ENCODE results near the gene TMEM132D. TPM values are rescaled to one million over a fixed set of nuclear protein-coding genes. Genes with fewer than 3 reads are reported as not detected.

TMEM132D gene
- total RNA-seq, 1 donor from 2014 or later = not detected

DNA sequence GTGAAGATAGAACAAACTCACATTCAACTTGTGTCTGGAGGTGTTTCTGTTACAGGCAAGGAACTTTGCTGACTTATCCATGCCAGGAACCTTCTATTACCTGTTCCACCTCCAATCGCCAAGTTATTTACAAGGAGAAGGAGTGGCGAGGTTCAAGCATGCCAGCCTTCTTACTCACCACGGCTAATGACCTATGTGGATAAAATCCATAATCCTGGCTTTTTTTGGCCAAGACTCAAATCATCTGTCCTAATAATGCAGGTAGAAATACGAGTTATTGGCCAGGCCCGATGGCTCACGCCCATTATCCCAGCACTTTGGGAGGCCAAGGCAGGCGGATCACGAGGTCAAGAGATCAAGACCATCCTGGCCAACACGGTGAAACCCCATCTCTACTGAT lies 241.6 kb downstream of the TMEM132D start:
- DNase-seq (ENCODE audit: low read depth) (no peak), FAIRE-seq (no peak)
- Histone ChIP-seq H3K4me3 (ENCODE audit: insufficient read depth, low read depth, low read length) (no peak overlapping the region), H4K20me1 (ENCODE audit: insufficient read depth, low read length) (no peaks in the 10 kb centered on the region), H2AFZ (ENCODE audit: low read depth, low read length) (no peak overlapping the region), H3K9ac (ENCODE audit: low read length) (no peak overlapping the region), H3K27ac (ENCODE audit: low read depth, low read length) (no peak overlapping the region), H3K9me3 (ENCODE audit: insufficient read depth, low read depth, low read length) (no peaks in the 10 kb centered on the region), H3K4me2 (ENCODE audit: low read length) (no peak overlapping the region), H3K79me2 (ENCODE audit: insufficient read depth, low read length) (no peaks in the 10 kb centered on the region), H3K27me3 (ENCODE audit: insufficient read depth, low read length) (no peaks in the 10 kb centered on the region), H3K36me3 (ENCODE audit: insufficient read depth, low read length) (no peaks in the 10 kb centered on the region), H3K4me1 (ENCODE audit: insufficient read depth, low read length) (peaks cover 5% of the 10 kb centered on the region)
- Mint-ChIP-seq H3K27ac (ENCODE audit: unreplicated experiment) (no peak overlapping the region), H3K4me3 (ENCODE audit: unreplicated experiment) (no peak overlapping the region), H3K27me3 (ENCODE audit: low read depth, unreplicated experiment) (no peaks in the 10 kb centered on the region), H3K36me3 (ENCODE audit: low read depth, unreplicated experiment) (no peaks in the 10 kb centered on the region), H3K9me3 (ENCODE audit: unreplicated experiment) (peaks cover 14% of the 10 kb centered on the region), H3K4me1 (ENCODE audit: low read depth, unreplicated experiment) (no peaks in the 10 kb centered on the region)
- TF ChIP-seq EZH2 (IDR thresholded peaks at IDR 0.05; ENCODE audit: insufficient read depth, low read length) = no peak
- TF ChIP-seq, protein P1, sequence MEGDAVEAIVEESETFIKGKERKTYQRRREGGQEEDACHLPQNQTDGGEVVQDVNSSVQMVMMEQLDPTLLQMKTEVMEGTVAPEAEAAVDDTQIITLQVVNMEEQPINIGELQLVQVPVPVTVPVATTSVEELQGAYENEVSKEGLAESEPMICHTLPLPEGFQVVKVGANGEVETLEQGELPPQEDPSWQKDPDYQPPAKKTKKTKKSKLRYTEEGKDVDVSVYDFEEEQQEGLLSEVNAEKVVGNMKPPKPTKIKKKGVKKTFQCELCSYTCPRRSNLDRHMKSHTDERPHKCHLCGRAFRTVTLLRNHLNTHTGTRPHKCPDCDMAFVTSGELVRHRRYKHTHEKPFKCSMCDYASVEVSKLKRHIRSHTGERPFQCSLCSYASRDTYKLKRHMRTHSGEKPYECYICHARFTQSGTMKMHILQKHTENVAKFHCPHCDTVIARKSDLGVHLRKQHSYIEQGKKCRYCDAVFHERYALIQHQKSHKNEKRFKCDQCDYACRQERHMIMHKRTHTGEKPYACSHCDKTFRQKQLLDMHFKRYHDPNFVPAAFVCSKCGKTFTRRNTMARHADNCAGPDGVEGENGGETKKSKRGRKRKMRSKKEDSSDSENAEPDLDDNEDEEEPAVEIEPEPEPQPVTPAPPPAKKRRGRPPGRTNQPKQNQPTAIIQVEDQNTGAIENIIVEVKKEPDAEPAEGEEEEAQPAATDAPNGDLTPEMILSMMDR (IDR thresholded peaks at IDR 0.05; ENCODE audit: insufficient read depth, low read depth, low read length) = no peak

DNA sequence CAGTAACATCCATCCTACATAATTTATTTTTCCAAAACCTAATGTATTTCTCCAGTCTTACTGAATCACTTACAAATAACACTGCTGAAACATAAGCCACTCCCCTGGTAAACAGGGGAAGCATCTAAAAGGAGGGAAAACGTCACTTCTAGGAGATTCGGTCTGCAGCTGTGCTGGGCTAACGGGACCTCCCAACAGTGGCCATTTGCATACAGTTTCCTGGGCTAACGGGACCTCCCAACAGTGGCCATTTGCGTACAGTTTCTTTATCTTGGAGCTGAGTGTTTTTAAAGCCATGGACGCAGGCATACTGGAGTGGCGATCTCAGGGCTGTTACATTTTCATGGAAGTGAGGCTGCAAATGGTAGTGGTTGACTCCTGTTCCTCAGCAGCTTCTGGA lies 242.9 kb downstream of the TMEM132D start:
- no peak for FAIRE-seq
- no peak overlapping the region for H3K4me3 Mint-ChIP-seq (ENCODE audit: unreplicated experiment)
- H3K36me3 ChIP-seq (ENCODE audit: insufficient read depth, low read length) = no peaks in the 10 kb centered on the region

DNA sequence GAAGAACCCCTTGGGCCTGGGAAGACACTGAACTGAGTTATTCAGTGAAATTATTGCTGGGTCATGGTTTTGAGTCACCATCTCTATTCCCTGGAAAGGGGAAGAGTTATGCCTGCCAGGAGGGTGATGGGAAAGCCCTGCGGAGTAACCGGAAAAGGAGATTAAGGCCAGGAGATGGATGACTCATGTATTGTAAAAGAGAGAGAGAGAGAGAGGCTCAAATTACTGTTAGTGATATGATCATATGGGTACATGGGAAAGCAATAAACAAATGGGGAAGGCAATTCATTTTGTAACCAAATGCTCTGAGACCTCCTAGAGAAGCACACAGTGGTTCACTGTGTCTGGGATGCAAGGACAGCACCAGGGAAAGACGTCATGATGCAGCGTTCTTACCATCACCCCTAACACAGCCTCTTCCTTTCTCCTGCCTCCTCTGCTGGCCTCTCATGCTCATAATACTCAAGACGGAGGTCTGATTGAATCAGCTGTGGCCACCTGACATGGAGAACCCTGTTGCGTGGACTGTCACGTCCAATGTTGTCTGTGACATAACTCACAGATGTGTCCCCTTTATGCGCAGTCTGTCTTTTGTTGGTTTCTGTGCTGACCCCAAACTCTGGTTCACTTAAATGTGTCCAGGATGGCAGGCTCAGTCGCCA lies 243.7 kb downstream of the TMEM132D start:
- no peak for FAIRE-seq
- TF ChIP-seq EZH2 (IDR thresholded peaks at IDR 0.05; ENCODE audit: insufficient read depth, low read length) = no peak
- TF ChIP-seq, protein P1 (IDR thresholded peaks at IDR 0.05; ENCODE audit: insufficient read depth, low read depth, low read length) = no peak
- H3K36me3 Mint-ChIP-seq (ENCODE audit: low read depth, unreplicated experiment) = no peaks in the 10 kb centered on the region

More for the DNA sequence above, 242.9 kb downstream of the TMEM132D start:
- TF ChIP-seq EZH2 (IDR thresholded peaks at IDR 0.05; ENCODE audit: insufficient read depth, low read length) = no peak
- TF ChIP-seq, protein P1 (IDR thresholded peaks at IDR 0.05; ENCODE audit: insufficient read depth, low read depth, low read length) = no peak
- Histone ChIP-seq H3K4me2 (ENCODE audit: low read length) (no peak overlapping the region), H3K4me1 (ENCODE audit: insufficient read depth, low read length) (peaks cover 5% of the 10 kb centered on the region), H3K27me3 (ENCODE audit: insufficient read depth, low read length) (no peaks in the 10 kb centered on the region), H3K79me2 (ENCODE audit: insufficient read depth, low read length) (no peaks in the 10 kb centered on the region), H3K9me3 (ENCODE audit: insufficient read depth, low read depth, low read length) (no peaks in the 10 kb centered on the region), H3K27ac (ENCODE audit: low read depth, low read length) (no peak overlapping the region), H4K20me1 (ENCODE audit: insufficient read depth, low read length) (no peaks in the 10 kb centered on the region), H3K4me3 (ENCODE audit: insufficient read depth, low read depth, low read length) (no peak overlapping the region), H3K9ac (ENCODE audit: low read length) (no peak overlapping the region), H2AFZ (ENCODE audit: low read depth, low read length) (no peak overlapping the region)
- Mint-ChIP-seq H3K27ac (ENCODE audit: unreplicated experiment) (no peak overlapping the region), H3K27me3 (ENCODE audit: low read depth, unreplicated experiment) (no peaks in the 10 kb centered on the region), H3K36me3 (ENCODE audit: low read depth, unreplicated experiment) (no peaks in the 10 kb centered on the region), H3K9me3 (ENCODE audit: unreplicated experiment) (peaks cover 20% of the 10 kb centered on the region), H3K4me1 (ENCODE audit: low read depth, unreplicated experiment) (no peaks in the 10 kb centered on the region)
- DNase-seq (ENCODE audit: low read depth) = no peak

More for the DNA sequence above, 243.7 kb downstream of the TMEM132D start:
- no peak overlapping the region for H3K27ac ChIP-seq (ENCODE audit: low read depth, low read length)
- H3K4me3 ChIP-seq (ENCODE audit: insufficient read depth, low read depth, low read length) = no peak overlapping the region
- peaks cover 21% of the 10 kb centered on the region for H3K9me3 Mint-ChIP-seq (ENCODE audit: unreplicated experiment)
- no peak overlapping the region for H3K4me2 ChIP-seq (ENCODE audit: low read length)
- H3K27me3 ChIP-seq (ENCODE audit: insufficient read depth, low read length) = no peaks in the 10 kb centered on the region
- H2AFZ ChIP-seq (ENCODE audit: low read depth, low read length) = no peak overlapping the region
- H4K20me1 ChIP-seq (ENCODE audit: insufficient read depth, low read length) = no peaks in the 10 kb centered on the region
- no peak overlapping the region for H3K9ac ChIP-seq (ENCODE audit: low read length)
- H3K79me2 ChIP-seq (ENCODE audit: insufficient read depth, low read length) = no peaks in the 10 kb centered on the region
- H3K27ac Mint-ChIP-seq (ENCODE audit: unreplicated experiment) = no peak overlapping the region
- H3K36me3 ChIP-seq (ENCODE audit: insufficient read depth, low read length) = no peaks in the 10 kb centered on the region
- no peaks in the 10 kb centered on the region for H3K9me3 ChIP-seq (ENCODE audit: insufficient read depth, low read depth, low read length)
- H3K27me3 Mint-ChIP-seq (ENCODE audit: low read depth, unreplicated experiment) = no peaks in the 10 kb centered on the region
- peaks cover 5% of the 10 kb centered on the region for H3K4me1 ChIP-seq (ENCODE audit: insufficient read depth, low read length)
- peak; percentile 83 for DNase-seq (ENCODE audit: low read depth)
- no peak overlapping the region for H3K4me3 Mint-ChIP-seq (ENCODE audit: unreplicated experiment)
- no peaks in the 10 kb centered on the region for H3K4me1 Mint-ChIP-seq (ENCODE audit: low read depth, unreplicated experiment)

Data from astrocyte (in vitro differentiated cells and primary cell).